ENCODE measurements around the gene MEAK7.

MEAK7 gene

GRCh38 chr16:84504420-84505248 lies at the start of gene MEAK7:
Gene MEAK7, minus strand, starts transcription at chr16:84504659. Its CDS starts 6,573 bp downstream, at chr16:84498086.
- Mint-ChIP-seq H3K9me3 (no peaks in the 10 kb centered on the region), H3K4me1 (peaks cover 49% of the 10 kb centered on the region), H3K4me3 (peak within 1 kb of the TSS; percentile 80), H3K27ac (peak within 1 kb of the TSS; percentile 92), H3K36me3 (peaks cover 30% of the 10 kb centered on the region)
- DNase-seq (ENCODE audit: low spot score in 2 of 2) (peak; percentile 99 to 100), ATAC-seq (peak; percentile 94)

DNA sequence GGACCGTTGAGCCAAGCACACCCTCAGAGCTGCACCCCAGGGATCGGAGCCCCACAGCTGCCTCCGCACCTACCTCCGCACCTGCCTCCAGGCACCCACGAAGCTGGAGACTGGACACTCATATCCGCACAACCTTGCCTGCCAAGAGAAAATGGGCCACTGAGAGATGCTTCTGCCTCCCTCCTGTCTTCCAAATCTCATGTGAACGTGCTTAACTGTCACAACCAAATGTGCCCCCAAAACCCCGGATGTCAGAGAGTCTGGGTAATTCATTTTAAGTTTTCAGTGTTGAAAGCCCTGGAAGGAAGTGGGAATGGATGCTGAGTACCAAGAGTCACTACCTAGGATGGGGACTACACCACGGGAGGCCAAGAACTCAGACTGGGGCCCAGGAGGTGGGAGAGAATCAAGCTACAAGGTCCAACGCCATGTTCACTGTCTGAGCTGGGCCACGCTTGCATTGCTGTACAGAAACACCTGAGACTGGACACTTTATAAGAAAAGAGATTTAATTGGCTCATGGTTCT lies 49.5 kb upstream of the MEAK7 start:
- Mint-ChIP-seq H3K4me1 (peaks cover 50% of the 10 kb centered on the region), H3K9me3 (no peaks in the 10 kb centered on the region), H3K27ac (peak overlapping the region; percentile 85), H3K4me3 (peak overlapping the region; percentile 83), H3K36me3 (peaks cover 37% of the 10 kb centered on the region)
- DNase-seq (ENCODE audit: low spot score in 2 of 2) (peak in 1 of 2 donors; percentile 69), ATAC-seq (peak; percentile 57)

- DNase-seq (ENCODE audit: low spot score in 2 of 2), result no peak
- Mint-ChIP-seq H3K4me3 (peak overlapping the region; percentile 83), H3K9me3 (no peaks in the 10 kb centered on the region), H3K36me3 (peaks cover 42% of the 10 kb centered on the region), H3K27ac (peak overlapping the region; percentile 85), H3K4me1 (peaks cover 59% of the 10 kb centered on the region)
- ATAC-seq, result no peak
These were observed 47.7 kb upstream of the MEAK7 start for GRCh38 chr16:84552135-84552534.

DNA sequence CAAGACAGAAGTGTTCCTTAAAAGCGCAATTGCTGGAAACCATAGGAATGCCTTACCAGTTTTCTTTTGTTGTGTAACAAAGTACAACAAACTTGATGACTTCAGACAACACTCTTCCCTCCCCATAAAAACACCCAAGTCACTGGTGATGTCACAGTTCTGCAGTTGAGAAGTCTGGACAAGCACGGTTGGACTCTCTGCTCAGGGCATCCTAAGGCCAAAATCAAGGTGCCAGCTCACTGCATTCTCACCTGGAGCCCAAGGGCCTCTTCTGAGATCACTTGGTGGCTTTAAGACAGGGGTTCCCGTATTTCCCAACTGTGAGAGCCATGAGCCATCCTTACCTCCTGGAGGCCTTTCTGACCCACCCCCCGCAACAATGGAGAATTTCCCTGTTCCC lies 45.6 kb upstream of the MEAK7 start:
- peak overlapping the region; percentile 81 for H3K4me3 Mint-ChIP-seq
- H3K36me3 Mint-ChIP-seq, result peaks cover 56% of the 10 kb centered on the region
- ATAC-seq (no peak), DNase-seq (ENCODE audit: low spot score in 2 of 2) (no peak)
- no peaks in the 10 kb centered on the region for H3K9me3 Mint-ChIP-seq
- peak overlapping the region; percentile 96 for H3K27ac Mint-ChIP-seq
- peaks cover 59% of the 10 kb centered on the region for H3K4me1 Mint-ChIP-seq

GRCh38 chr16:84548971-84549844 lies 44.7 kb upstream of the MEAK7 start:
- peak; percentile 74 for ATAC-seq
- no peaks in the 10 kb centered on the region for H3K9me3 Mint-ChIP-seq
- H3K4me1 Mint-ChIP-seq, result peaks cover 58% of the 10 kb centered on the region
- DNase-seq (ENCODE audit: low spot score in 2 of 2), result peak in 1 of 2 donors; percentile 74
- peak overlapping the region; percentile 81 for H3K4me3 Mint-ChIP-seq
- H3K27ac Mint-ChIP-seq, result peak overlapping the region; percentile 96
- peaks cover 57% of the 10 kb centered on the region for H3K36me3 Mint-ChIP-seq

DNA sequence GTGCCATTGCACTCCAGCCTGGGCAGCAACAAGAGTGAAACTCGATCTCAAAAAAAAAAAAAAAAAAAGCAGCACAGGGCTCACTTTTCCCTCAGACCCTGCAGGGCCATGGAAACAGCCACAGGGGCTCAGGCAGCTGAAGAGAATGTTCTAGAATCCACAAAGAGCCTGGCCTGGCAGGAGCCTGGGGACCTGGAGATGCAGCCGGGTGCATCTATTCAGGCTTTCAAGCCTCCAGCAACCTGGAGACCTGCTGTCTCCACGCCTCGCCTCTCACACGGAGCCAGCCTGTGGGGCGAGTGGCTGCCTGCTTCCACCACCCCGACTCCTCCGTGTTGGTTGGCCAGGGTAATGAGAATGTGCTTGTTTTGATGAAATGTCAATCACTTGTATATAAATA lies 44.0 kb upstream of the MEAK7 start:
- DNase-seq (ENCODE audit: low spot score in 2 of 2) (no peak), ATAC-seq (peak; percentile 17)

DNA sequence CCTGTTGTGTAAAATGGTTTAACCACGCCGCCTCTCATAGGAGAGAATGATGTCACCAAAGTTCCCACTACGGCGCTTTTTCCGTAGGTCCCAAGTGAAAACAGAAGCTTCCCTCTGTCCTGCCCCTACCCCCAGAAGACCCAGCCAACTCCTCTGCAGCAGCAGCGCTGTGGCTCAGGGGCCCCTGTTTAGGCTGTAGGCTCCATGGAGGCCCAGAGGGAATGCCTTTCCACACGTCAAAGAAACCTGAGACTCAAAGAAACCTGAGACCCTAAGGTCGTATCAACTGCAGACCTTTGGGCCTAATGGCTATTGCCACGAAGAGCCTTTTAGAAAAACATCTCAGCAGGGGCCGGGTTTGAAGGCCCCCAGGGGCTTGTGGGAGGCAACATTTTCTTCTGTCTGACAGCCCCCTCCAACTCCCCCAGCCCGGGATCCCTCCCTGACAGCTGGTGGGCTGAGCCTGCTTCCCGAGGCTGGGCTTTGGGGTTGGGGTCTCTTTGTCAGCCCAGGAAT lies 43.1 kb upstream of the MEAK7 start:
- H3K9me3 Mint-ChIP-seq, result no peaks in the 10 kb centered on the region

More for the DNA sequence above, 44.0 kb upstream of the MEAK7 start:
- Mint-ChIP-seq H3K36me3 (peaks cover 58% of the 10 kb centered on the region), H3K4me1 (peaks cover 54% of the 10 kb centered on the region), H3K4me3 (peak overlapping the region; percentile 81), H3K27ac (peak overlapping the region; percentile 96), H3K9me3 (no peaks in the 10 kb centered on the region)

DNA sequence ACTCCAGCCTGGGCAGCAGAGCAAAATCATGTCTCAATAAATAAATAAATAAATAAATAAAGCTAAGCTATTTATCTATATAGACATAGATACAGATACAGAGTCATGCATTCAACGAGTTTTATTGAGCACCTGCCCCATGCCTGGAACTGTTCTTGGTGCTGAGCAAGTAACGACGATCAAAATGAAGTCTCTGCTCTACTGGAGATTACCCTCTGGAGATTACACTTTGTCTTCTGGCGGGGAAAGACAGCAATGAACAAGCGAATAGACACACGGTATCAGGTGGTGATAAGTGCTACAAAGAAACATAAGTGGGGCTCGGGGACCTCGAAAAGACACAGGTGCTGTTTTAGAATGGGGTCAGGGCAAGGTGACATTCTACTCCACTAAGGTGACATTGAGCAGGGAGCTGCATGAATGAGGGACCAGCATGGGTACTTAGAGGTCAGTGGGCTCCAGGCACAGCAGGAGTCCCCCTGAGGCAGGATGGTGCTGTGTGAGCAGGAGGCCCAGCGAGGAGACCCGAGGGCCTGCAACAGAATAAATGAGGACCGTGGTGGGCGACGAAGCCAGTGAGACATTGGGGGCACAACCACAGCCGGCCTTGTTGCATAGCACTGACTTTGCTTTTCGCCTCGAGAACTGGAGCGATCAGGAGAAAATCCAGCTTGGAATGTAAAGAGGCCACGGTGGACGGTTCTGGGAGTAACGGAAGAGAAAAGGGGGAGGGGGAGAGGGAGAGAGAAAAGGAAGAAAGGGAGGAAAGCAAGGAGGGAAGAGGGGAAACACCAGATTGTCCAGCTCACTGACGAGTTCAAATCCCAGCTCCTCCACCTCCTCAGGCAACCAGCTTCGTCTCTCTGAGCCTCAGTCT lies 42.4 kb upstream of the MEAK7 start:
- DNase-seq (ENCODE audit: low spot score in 2 of 2), result no peak
- no peaks in the 10 kb centered on the region for H3K9me3 Mint-ChIP-seq
- H3K4me3 Mint-ChIP-seq, result peak overlapping the region; percentile 81
- peaks cover 44% of the 10 kb centered on the region for H3K36me3 Mint-ChIP-seq
- H3K4me1 Mint-ChIP-seq, result peaks cover 42% of the 10 kb centered on the region
- peak overlapping the region; percentile 80 for H3K27ac Mint-ChIP-seq
- ATAC-seq, result no peak

More for the DNA sequence above, 43.1 kb upstream of the MEAK7 start:
- Mint-ChIP-seq H3K4me3 (peak overlapping the region; percentile 81), H3K4me1 (peaks cover 47% of the 10 kb centered on the region), H3K36me3 (peaks cover 50% of the 10 kb centered on the region), H3K27ac (peak overlapping the region; percentile 80)
- no peak for DNase-seq (ENCODE audit: low spot score in 2 of 2)
- ATAC-seq, result no peak

DNA sequence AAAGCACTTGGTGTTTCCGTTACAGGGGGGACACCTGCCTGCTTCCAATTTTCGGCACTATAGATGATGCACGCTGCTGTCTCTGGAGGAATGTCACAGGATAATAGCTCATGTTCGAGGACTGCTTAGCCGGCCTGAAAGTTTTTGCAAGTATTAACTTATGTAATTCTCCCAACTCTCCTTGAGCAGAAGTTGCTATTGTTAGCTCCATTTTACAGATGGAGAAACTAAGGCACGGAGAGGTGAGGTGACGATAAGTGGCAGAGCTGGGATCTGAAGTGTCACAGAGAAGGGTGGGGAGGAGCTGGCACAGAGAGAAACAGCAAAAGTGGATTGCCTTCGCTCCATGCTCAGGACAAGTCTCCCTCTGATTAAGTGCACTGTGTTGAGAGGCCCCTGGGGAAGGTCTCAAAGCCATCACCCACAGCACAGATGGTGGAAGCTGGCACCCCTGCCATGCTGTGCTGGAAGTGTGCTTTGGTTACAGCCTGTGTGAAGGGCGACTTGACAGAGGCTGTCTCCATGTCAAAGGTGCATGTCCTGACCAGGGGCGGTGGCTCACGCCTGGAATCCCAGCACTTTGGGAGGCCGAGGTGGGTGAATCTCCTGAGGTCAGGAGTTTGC lies 40.8 kb upstream of the MEAK7 start:
- peaks cover 32% of the 10 kb centered on the region for H3K36me3 Mint-ChIP-seq
- no peak overlapping the region for H3K4me3 Mint-ChIP-seq
- DNase-seq (ENCODE audit: low spot score in 2 of 2), result no peak
- peaks cover 33% of the 10 kb centered on the region for H3K4me1 Mint-ChIP-seq
- ATAC-seq, result no peak
- H3K9me3 Mint-ChIP-seq, result no peaks in the 10 kb centered on the region
- H3K27ac Mint-ChIP-seq, result no peak overlapping the region

GRCh38 chr16:84544031-84544773 lies 39.7 kb upstream of the MEAK7 start:
- Mint-ChIP-seq H3K27ac (peak overlapping the region; percentile 26), H3K36me3 (peaks cover 28% of the 10 kb centered on the region), H3K4me3 (no peak overlapping the region), H3K4me1 (peaks cover 23% of the 10 kb centered on the region), H3K9me3 (no peaks in the 10 kb centered on the region)
- DNase-seq (ENCODE audit: low spot score in 2 of 2) (no peak), ATAC-seq (no peak)

- peaks cover 17% of the 10 kb centered on the region for H3K4me1 Mint-ChIP-seq
- peaks cover 22% of the 10 kb centered on the region for H3K36me3 Mint-ChIP-seq
- DNase-seq (ENCODE audit: low spot score in 2 of 2), result no peak
- no peak for ATAC-seq
- no peak overlapping the region for H3K4me3 Mint-ChIP-seq
- no peaks in the 10 kb centered on the region for H3K9me3 Mint-ChIP-seq
- H3K27ac Mint-ChIP-seq, result no peak overlapping the region
These were observed 38.8 kb upstream of the MEAK7 start for GRCh38 chr16:84543253-84543652.

- Mint-ChIP-seq H3K9me3 (no peaks in the 10 kb centered on the region), H3K4me3 (no peak overlapping the region), H3K36me3 (peaks cover 20% of the 10 kb centered on the region), H3K27ac (no peak overlapping the region), H3K4me1 (peaks cover 12% of the 10 kb centered on the region)
- no peak for ATAC-seq
- DNase-seq (ENCODE audit: low spot score in 2 of 2), result no peak
These were observed 37.7 kb upstream of the MEAK7 start for GRCh38 chr16:84541999-84542817.

- Mint-ChIP-seq H3K4me1 (peaks cover 6% of the 10 kb centered on the region), H3K4me3 (no peak overlapping the region), H3K9me3 (no peaks in the 10 kb centered on the region), H3K36me3 (peaks cover 6% of the 10 kb centered on the region), H3K27ac (no peak overlapping the region)
- no peak for DNase-seq (ENCODE audit: low spot score in 2 of 2)
- ATAC-seq, result no peak
These were observed 35.7 kb upstream of the MEAK7 start for GRCh38 chr16:84540194-84540593.
